CD14-positive monocyte (primary cell): ENCODE data around the gene MMP15. TPM values are rescaled to one million over a fixed set of nuclear protein-coding genes. Genes with fewer than 3 reads are reported as not detected.

ENCODE experiments used
- DNase-seq, 3 donors: peaks; one replicate each; pipeline ENCODE4 v3.0.0-alpha.2; 2011 to 2022
- H2AFZ ChIP-seq: 2 replicates; pipeline ENCODE4 v1.6.0; 2012; ENCODE audit warnings: mild to moderate bottlenecking, low read depth, low read length, inconsistent platforms; ENCODE audit not compliant: insufficient read depth, poor library complexity, severe bottlenecking
- H3K27ac ChIP-seq, 2 donors: 1 replicate in 1 of 2; 2 replicates in 1 of 2; pipeline ENCODE4 v1.5.1; 2012 to 2013; ENCODE audit warnings: low read length in 2 of 2, control low read depth in 1 of 2, inconsistent platforms in 1 of 2, low read depth in 1 of 2, mild to moderate bottlenecking in 1 of 2
- H3K27me3 ChIP-seq, 2 donors: one replicate each; pipeline versions ENCODE4 v1.6.0 to v1.6.1; 2011 to 2013; ENCODE audit warnings: low read length in 2 of 2; ENCODE audit not compliant: control insufficient read depth in 2 of 2, insufficient read depth in 2 of 2
- H3K36me3 ChIP-seq, 2 donors: replicated peaks in 1 of 2; 1 replicate in 1 of 2; 2 replicates in 1 of 2; pipeline versions ENCODE4 v1.5.1 to v1.6.1; 2012 to 2013; ENCODE audit warnings: low read length in 2 of 2, control low read depth in 1 of 2, inconsistent platforms in 1 of 2, mild to moderate bottlenecking in 1 of 2; ENCODE audit not compliant: insufficient read depth in 2 of 2, control insufficient read depth in 1 of 2
- H3K4me1 ChIP-seq, 2 donors: 1 replicate in 1 of 2; 2 replicates in 1 of 2; pipeline versions ENCODE4 v1.5.1 to v1.6.1; 2012 to 2013; ENCODE audit warnings: low read length in 2 of 2, control low read depth in 1 of 2, inconsistent platforms in 1 of 2, mild to moderate bottlenecking in 1 of 2, moderate library complexity in 1 of 2; ENCODE audit not compliant: insufficient read depth in 2 of 2, control insufficient read depth in 1 of 2
- H3K4me2 ChIP-seq: replicated peaks from 2 replicates; pipeline ENCODE3; 2012; ENCODE audit warnings: low read length, moderate library complexity, mild to moderate bottlenecking; ENCODE audit not compliant: poor library complexity, severe bottlenecking; ENCODE audit errors: extremely low read depth
- H3K4me3 ChIP-seq, 3 experiments: fragments of 200-600 bp in 1 of 3; sonication (generic) in 1 of 3; replicated peaks in 1 of 3; 1 replicate in 2 of 3; 2 replicates in 1 of 3; pipeline ENCODE4 v1.5.1; 2011 to 2013; ENCODE audit warnings: low read length in 3 of 3, mild to moderate bottlenecking in 3 of 3, control low read depth in 2 of 3, low read depth in 2 of 3, inconsistent platforms in 1 of 3, moderate library complexity in 1 of 3
- H3K79me2 ChIP-seq: 2 replicates; pipeline ENCODE4 v1.6.0; 2012; ENCODE audit warnings: mild to moderate bottlenecking, control low read depth, inconsistent platforms, low read length, moderate library complexity; ENCODE audit not compliant: insufficient read depth
- H3K9ac ChIP-seq: 2 replicates; pipeline ENCODE4 v1.6.0; 2017; ENCODE audit warnings: low read length, mild to moderate bottlenecking; ENCODE audit not compliant: insufficient read depth, poor library complexity, severe bottlenecking
- H3K9me3 ChIP-seq, 2 donors: replicated peaks in 1 of 2; 1 replicate in 1 of 2; 2 replicates in 1 of 2; pipeline versions ENCODE4 v1.5.1 to v1.6.1; 2012 to 2013; ENCODE audit warnings: low read length in 2 of 2, control low read depth in 1 of 2; ENCODE audit not compliant: control insufficient read depth in 1 of 2, insufficient read depth in 1 of 2
- H4K20me1 ChIP-seq: 2 replicates; pipeline ENCODE4 v1.6.0; 2012; ENCODE audit warnings: mild to moderate bottlenecking, low read length, control low read depth, moderate library complexity; ENCODE audit not compliant: insufficient read depth
- H3K27ac Mint-ChIP-seq, 7 donors: one replicate each; pipeline ENCODE4 v1.8.0; 2020; ENCODE audit warnings: mild to moderate bottlenecking in 7 of 7, mixed read lengths in 7 of 7, moderate library complexity in 6 of 7, inconsistent platforms in 2 of 7
- H3K27me3 Mint-ChIP-seq, 3 donors: one replicate each; pipeline ENCODE4 v1.8.0; 2021 to 2022; ENCODE audit warnings: low read depth in 3 of 3, mild to moderate bottlenecking in 3 of 3, mixed read lengths in 3 of 3, moderate library complexity in 3 of 3, inconsistent platforms in 1 of 3
- H3K36me3 Mint-ChIP-seq, 2 donors: one replicate each; pipeline ENCODE4 v1.8.0; 2020; ENCODE audit warnings: mixed read lengths in 2 of 2, inconsistent platforms in 1 of 2, mild to moderate bottlenecking in 1 of 2
- H3K4me1 Mint-ChIP-seq: one replicate; pipeline ENCODE4 v1.8.0; 2020; ENCODE audit warnings: mild to moderate bottlenecking, mixed read lengths
- H3K4me3 Mint-ChIP-seq, 2 donors: one replicate each; pipeline ENCODE4 v1.8.0; 2020; ENCODE audit warnings: mild to moderate bottlenecking in 2 of 2, mixed read lengths in 2 of 2, moderate library complexity in 1 of 2
- H3K9me3 Mint-ChIP-seq, 7 donors: one replicate each; pipeline ENCODE4 v1.8.0; 2020 to 2022; ENCODE audit warnings: mixed read lengths in 7 of 7, mild to moderate bottlenecking in 6 of 7, moderate library complexity in 6 of 7, inconsistent platforms in 2 of 7
- WGBS: methylation state at CpG from one replicate; pipeline ENCODE4 v1.1.5; 2013; ENCODE audit warnings: missing lambda C conversion rate; ENCODE audit not compliant: insufficient coverage; 5-methylcytosine and 5-hydroxymethylcytosine counted together
- intact Hi-C, 2 donors: fragments of 100-400 bp; cut with micrococcal nuclease; formaldehyde crosslinking; loops; one replicate each; pipeline versions ENCODE4 v1.15.0 to v1.15.1; 2023
- polyA plus RNA-seq, 3 donors: library from polyadenylated mRNA; depleted of rRNA in 1 of 3; unstranded in 2 of 3; stranded (reverse) in 1 of 3; fragments of 300-500 nt in 2 of 3; fragments of >200 nt in 1 of 3; fragmentation: Illumina TruSeq in 2 of 3; gene quantifications; 1 replicate in 2 of 3; 2 replicates in 1 of 3; pipeline ENCODE4 v1.2.3, GENCODE V29; 2012 to 2021
- TF ChIP-seq, protein P1 (sequence below): fragments of 200-600 bp; IDR thresholded peaks from one replicate; pipeline ENCODE4 v1.8.0; 2022; ENCODE audit warnings: antibody characterized with exemption, mild to moderate bottlenecking

Gene MMP15
- polyA plus RNA-seq, 3 donors: not detected

DNA sequence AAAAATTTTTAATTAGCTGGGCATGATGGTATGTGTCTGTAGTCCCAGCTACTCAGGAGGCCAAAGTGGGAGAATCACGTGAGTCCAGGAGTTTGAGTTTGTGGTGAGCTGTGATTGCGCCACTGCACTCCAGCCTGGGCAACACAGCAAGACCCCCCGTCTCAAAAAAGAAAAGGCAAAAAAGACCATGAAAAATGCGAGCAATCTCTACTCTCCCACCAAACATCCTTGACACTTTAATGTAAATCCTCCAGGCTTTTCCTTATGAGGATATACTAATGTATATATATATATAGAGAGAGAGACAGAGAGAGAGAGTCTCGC is 28.1 kb downstream of the MMP15 start:
- Mint-ChIP-seq H3K27me3 (peaks cover 3 to 4% (median 4%) of the 10 kb centered on the region in 3 donors), H3K4me3 (no peak overlapping the region), H3K4me1 (no peaks in the 10 kb centered on the region), H3K27ac (no peak overlapping the region), H3K36me3 (no peaks in the 10 kb centered on the region), H3K9me3 (peaks cover 0 to 5% (median 0%) of the 10 kb centered on the region in 7 donors)
- no CpG with 5 or more reads among the region's 5 CpGs for WGBS
- H3K9me3 ChIP-seq: no peaks in the 10 kb centered on the region
- intact Hi-C loops: no loop called here
- no peak overlapping the region for H3K9ac ChIP-seq
- no peaks in the 10 kb centered on the region for H3K4me1 ChIP-seq
- H3K79me2 ChIP-seq: no peaks in the 10 kb centered on the region
- no peak overlapping the region for H2AFZ ChIP-seq
- H3K27ac ChIP-seq: no peak overlapping the region
- no peaks in the 10 kb centered on the region for H3K36me3 ChIP-seq
- no peak for DNase-seq
- no peaks in the 10 kb centered on the region for H4K20me1 ChIP-seq
- H3K27me3 ChIP-seq: no peaks in the 10 kb centered on the region
- TF ChIP-seq, protein P1, sequence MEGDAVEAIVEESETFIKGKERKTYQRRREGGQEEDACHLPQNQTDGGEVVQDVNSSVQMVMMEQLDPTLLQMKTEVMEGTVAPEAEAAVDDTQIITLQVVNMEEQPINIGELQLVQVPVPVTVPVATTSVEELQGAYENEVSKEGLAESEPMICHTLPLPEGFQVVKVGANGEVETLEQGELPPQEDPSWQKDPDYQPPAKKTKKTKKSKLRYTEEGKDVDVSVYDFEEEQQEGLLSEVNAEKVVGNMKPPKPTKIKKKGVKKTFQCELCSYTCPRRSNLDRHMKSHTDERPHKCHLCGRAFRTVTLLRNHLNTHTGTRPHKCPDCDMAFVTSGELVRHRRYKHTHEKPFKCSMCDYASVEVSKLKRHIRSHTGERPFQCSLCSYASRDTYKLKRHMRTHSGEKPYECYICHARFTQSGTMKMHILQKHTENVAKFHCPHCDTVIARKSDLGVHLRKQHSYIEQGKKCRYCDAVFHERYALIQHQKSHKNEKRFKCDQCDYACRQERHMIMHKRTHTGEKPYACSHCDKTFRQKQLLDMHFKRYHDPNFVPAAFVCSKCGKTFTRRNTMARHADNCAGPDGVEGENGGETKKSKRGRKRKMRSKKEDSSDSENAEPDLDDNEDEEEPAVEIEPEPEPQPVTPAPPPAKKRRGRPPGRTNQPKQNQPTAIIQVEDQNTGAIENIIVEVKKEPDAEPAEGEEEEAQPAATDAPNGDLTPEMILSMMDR: no peak
- no peak overlapping the region for H3K4me3 ChIP-seq
- H3K4me2 ChIP-seq: no peak overlapping the region

- no peak overlapping the region for H2AFZ ChIP-seq
- H3K27me3 ChIP-seq: no peaks in the 10 kb centered on the region
- intact Hi-C loops: no loop called here
- H3K79me2 ChIP-seq: no peaks in the 10 kb centered on the region
- H3K27me3 Mint-ChIP-seq: peaks cover 2 to 4% (median 3%) of the 10 kb centered on the region in 3 donors
- H3K4me3 Mint-ChIP-seq: peak overlapping the region in 1 of 2 donors; percentile 60
- no peaks in the 10 kb centered on the region for H3K9me3 ChIP-seq
- H3K9ac ChIP-seq: no peak overlapping the region
- H4K20me1 ChIP-seq: no peaks in the 10 kb centered on the region
- no peak overlapping the region for H3K4me3 ChIP-seq
- no peak overlapping the region for H3K4me2 ChIP-seq
- no peak overlapping the region for H3K27ac ChIP-seq
- WGBS: 100% methylated on average over 1 of the region's 10 CpGs
- TF ChIP-seq, protein P1: no peak
- H3K9me3 Mint-ChIP-seq: peaks cover 0 to 5% (median 0%) of the 10 kb centered on the region in 7 donors
- no peaks in the 10 kb centered on the region for H3K4me1 Mint-ChIP-seq
- H3K4me1 ChIP-seq: no peaks in the 10 kb centered on the region
- no peaks in the 10 kb centered on the region for H3K36me3 Mint-ChIP-seq
- DNase-seq: no peak
- no peak overlapping the region for H3K27ac Mint-ChIP-seq
- no peaks in the 10 kb centered on the region for H3K36me3 ChIP-seq
These were observed 28.7 kb downstream of the MMP15 start for GRCh38 chr16:58054289-58054688.
